DOHH2 (cell line): ENCODE measurements around the gene SYNGR2.
A peak's percentile ranks its signal among the peaks of the same experiment; 100 is the strongest.

Experiments used
- H3F3A ChIP-seq: fragments of 200-600 bp; sonication (generic), shearing (Covaris generic); 2 replicates; pipeline ENCODE4 v1.6.0; 2016; ENCODE audit warnings: antibody characterized with exemption, mild to moderate bottlenecking; ENCODE audit not compliant: control insufficient read depth, insufficient read depth
- H3K27ac ChIP-seq: fragments of 200-600 bp; sonication (generic); 2 replicates; pipeline ENCODE4 v1.5.1; 2014; ENCODE audit warnings: low read depth, mild to moderate bottlenecking, low read length, moderate library complexity
- H3K27me3 ChIP-seq: fragments of 200-600 bp; sonication (generic); 2 replicates; pipeline ENCODE4 v1.6.1; 2014; ENCODE audit warnings: mild to moderate bottlenecking, low read length, mixed read lengths; ENCODE audit not compliant: control insufficient read depth
- H3K36me3 ChIP-seq: fragments of 200-600 bp; sonication (generic); 2 replicates; pipeline ENCODE4 v1.6.1; 2014; ENCODE audit warnings: mild to moderate bottlenecking, low read length, moderate library complexity, mixed read lengths; ENCODE audit not compliant: control insufficient read depth
- H3K4me1 ChIP-seq: fragments of 200-600 bp; sonication (generic); 2 replicates; pipeline ENCODE4 v1.6.1; 2014; ENCODE audit warnings: mild to moderate bottlenecking, low read length, mixed read lengths; ENCODE audit not compliant: control insufficient read depth
- H3K4me2 ChIP-seq: fragments of 200-600 bp; sonication (generic); 2 replicates; pipeline ENCODE4 v1.6.0; 2014; ENCODE audit warnings: mild to moderate bottlenecking, low read length, moderate library complexity
- H3K4me3 ChIP-seq: fragments of 200-600 bp; sonication (generic); 2 replicates; pipeline ENCODE4 v1.5.1; 2014; ENCODE audit warnings: mild to moderate bottlenecking, low read length, mixed read lengths
- H3K79me2 ChIP-seq: fragments of 200-600 bp; sonication (generic); 2 replicates; pipeline ENCODE4 v1.6.1; 2014; ENCODE audit warnings: mild to moderate bottlenecking, low read length, mixed read lengths; ENCODE audit not compliant: control insufficient read depth
- H3K9me2 ChIP-seq: fragments of 200-600 bp; sonication (generic); replicated peaks from 2 replicates; pipeline ENCODE4 v1.6.1; 2014; ENCODE audit warnings: mild to moderate bottlenecking, low read length, mixed read lengths; ENCODE audit not compliant: control insufficient read depth
- H3K9me3 ChIP-seq: fragments of 200-600 bp; sonication (generic); 2 replicates; pipeline ENCODE4 v1.6.1; 2014; ENCODE audit warnings: antibody characterized with exemption, low read length, mixed read lengths; ENCODE audit not compliant: control insufficient read depth, insufficient read depth
- H4K20me1 ChIP-seq: fragments of 200-600 bp; sonication (generic); 2 replicates; pipeline ENCODE4 v1.6.0; 2014; ENCODE audit warnings: low read depth, mild to moderate bottlenecking, antibody characterized with exemption, low read length, moderate library complexity; ENCODE audit not compliant: control insufficient read depth, insufficient read depth
- EZH2phosphoT487 ChIP-seq: fragments of 200-600 bp; sonication (generic); IDR thresholded peaks from 2 replicates; pipeline ENCODE4 v1.6.1; 2017; ENCODE audit warnings: borderline replicate concordance, mild to moderate bottlenecking, antibody characterized with exemption, low read length, moderate library complexity, mixed read lengths
- TF ChIP-seq, protein P1 (sequence below): fragments of 200-600 bp; sonication (generic); IDR thresholded peaks from one replicate; pipeline ENCODE4 v1.5.1; 2014; ENCODE audit warnings: antibody characterized with exemption, mild to moderate bottlenecking, low read depth, low read length; ENCODE audit not compliant: poor library complexity, severe bottlenecking

Gene SYNGR2

DNA sequence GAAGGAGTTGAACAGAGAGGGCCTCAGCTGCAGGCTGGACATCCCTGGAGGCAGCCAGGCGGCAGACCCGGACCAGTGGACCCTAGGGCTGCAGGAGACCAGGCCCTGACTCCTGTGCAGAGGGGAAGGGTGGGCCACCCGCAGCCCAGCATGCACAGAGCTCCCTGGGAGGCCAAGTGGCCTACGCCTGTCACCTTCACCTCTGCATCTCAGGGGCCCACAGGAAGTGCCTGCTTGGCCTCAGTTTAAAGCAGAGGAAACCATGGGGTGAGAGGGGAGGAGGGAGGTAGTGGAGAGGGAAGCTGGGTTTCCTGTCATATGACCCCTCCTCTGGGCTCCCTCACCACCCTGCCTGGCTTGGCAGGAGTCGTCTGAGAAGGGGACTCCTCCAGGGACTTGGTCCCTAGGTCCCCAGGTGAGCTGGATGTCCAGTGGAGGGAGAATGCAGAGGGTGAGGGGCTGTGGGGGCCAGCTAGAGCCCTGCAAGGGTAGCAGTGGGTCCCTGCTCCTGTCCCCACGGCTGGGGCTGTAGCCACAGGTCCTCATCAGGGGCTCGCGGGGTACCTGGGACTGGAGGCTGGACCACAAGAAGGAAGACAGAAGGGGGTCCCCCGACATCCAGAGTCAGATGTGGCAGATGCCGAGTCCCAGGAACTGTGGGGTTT is 37.8 kb upstream of the SYNGR2 start, which contains the start of gene TMC8:
Gene TMC8, plus strand, starts transcription at position 335 of the 665 bp plus-strand sequence. CDS start 818 bp downstream, outside the sequence.
- peaks cover 17% of the 10 kb centered on the region for H3F3A ChIP-seq
- H3K9me3 ChIP-seq = no peaks in the 10 kb centered on the region
- H3K9me2 ChIP-seq = no peaks in the 10 kb centered on the region
- H3K27ac ChIP-seq = peak within 1 kb of the TSS; percentile 90
- no peak for TF ChIP-seq EZH2phosphoT487
- TF ChIP-seq, protein P1, sequence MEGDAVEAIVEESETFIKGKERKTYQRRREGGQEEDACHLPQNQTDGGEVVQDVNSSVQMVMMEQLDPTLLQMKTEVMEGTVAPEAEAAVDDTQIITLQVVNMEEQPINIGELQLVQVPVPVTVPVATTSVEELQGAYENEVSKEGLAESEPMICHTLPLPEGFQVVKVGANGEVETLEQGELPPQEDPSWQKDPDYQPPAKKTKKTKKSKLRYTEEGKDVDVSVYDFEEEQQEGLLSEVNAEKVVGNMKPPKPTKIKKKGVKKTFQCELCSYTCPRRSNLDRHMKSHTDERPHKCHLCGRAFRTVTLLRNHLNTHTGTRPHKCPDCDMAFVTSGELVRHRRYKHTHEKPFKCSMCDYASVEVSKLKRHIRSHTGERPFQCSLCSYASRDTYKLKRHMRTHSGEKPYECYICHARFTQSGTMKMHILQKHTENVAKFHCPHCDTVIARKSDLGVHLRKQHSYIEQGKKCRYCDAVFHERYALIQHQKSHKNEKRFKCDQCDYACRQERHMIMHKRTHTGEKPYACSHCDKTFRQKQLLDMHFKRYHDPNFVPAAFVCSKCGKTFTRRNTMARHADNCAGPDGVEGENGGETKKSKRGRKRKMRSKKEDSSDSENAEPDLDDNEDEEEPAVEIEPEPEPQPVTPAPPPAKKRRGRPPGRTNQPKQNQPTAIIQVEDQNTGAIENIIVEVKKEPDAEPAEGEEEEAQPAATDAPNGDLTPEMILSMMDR = no peak
- peaks cover 71% of the 10 kb centered on the region for H3K36me3 ChIP-seq
- peak within 1 kb of the TSS; percentile 95 for H3K4me3 ChIP-seq
- H3K79me2 ChIP-seq = peaks cover 86% of the 10 kb centered on the region
- H4K20me1 ChIP-seq = peaks cover 3% of the 10 kb centered on the region; the same call in 1 of the 2 replicates
- H3K4me2 ChIP-seq = peak within 1 kb of the TSS; percentile 99
- H3K4me1 ChIP-seq = peaks cover 83% of the 10 kb centered on the region
- no peaks in the 10 kb centered on the region for H3K27me3 ChIP-seq

DNA sequence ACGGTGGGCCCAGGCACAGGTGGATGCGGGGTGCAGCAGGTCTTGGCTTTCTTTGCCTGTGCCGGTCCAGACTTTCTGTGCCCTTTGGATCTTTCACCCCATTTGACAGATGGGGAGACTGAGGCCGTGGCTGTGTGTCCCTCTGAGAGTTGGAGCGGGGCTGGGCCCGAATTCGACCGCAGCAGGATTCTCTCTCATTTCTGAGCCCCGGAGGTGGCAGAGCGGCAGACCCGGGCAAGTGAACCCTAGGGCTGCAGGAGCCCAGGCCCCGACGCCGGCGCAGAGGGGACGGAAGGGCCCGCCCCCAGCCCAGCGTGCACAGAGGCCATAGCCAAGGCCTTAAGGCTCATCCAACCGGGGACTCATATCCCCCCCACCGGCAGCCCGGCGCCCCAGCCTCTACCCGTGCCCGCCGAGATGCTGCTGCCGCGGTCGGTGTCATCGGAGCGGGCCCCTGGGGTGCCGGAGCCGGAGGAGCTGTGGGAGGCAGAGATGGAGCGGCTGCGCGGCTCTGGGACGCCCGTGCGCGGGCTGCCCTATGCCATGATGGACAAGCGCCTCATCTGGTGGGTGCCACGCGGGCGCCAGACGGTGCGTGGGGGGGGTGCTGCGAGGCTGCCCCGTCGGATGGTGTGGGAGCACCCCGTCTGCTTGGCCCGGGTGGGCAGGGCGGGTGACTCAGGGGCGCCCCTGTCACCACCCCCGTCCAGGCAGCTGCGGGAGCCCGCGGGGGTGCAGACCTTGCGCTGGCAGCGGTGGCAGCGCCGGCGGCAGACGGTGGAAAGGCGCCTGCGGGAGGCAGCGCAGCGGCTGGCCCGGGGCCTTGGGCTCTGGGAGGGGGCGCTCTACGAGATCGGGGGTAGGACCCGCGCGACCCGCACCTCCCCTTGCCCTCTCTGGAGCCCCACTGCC is 37.0 kb upstream of the SYNGR2 start:
- Histone ChIP-seq H3K27me3 (no peaks in the 10 kb centered on the region), H3K79me2 (peaks cover 77% of the 10 kb centered on the region), H3K27ac (peak overlapping the region; percentile 90), H3F3A (peaks cover 17% of the 10 kb centered on the region), H3K4me1 (peaks cover 80% of the 10 kb centered on the region), H4K20me1 (peaks cover 3% of the 10 kb centered on the region; the same call in 1 of the 2 replicates), H3K4me3 (peak overlapping the region; percentile 95), H3K36me3 (peaks cover 72% of the 10 kb centered on the region), H3K9me2 (no peaks in the 10 kb centered on the region), H3K4me2 (peak overlapping the region; percentile 99), H3K9me3 (no peaks in the 10 kb centered on the region)
- no peak for TF ChIP-seq EZH2phosphoT487
- TF ChIP-seq, protein P1 = no peak

DNA sequence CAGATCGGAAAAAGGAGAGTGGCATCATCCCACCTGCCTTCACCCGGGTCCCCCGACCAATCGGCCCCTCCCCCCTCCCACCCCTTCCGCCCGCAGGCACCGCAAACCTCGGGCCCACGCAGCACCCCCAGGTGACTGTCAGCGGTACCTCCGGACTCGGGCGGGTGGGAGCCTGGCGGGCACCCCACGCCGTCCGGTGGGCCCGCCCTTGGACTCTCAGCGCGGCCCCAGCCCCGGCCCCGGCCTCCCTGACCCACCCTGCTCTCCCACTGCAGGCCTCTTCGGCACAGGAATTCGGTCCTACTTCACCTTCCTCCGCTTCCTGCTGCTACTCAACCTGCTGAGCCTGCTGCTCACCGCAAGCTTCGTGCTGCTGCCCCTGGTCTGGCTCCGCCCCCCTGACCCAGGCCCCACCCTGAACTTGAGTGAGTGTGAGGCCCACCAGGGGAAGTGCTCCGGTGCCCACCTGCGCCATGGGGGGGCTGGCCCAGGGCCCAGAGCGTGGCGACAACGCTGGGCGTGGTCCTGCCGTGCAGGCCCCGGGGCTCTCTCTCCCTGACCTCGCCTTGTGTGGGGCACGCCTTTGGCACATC is 36.2 kb upstream of the SYNGR2 start:
- peak overlapping the region; percentile 99 for H3K4me2 ChIP-seq

More for the DNA sequence above, 36.2 kb upstream of the SYNGR2 start:
- Histone ChIP-seq H3K4me1 (peaks cover 80% of the 10 kb centered on the region), H3K9me3 (no peaks in the 10 kb centered on the region), H3K4me3 (peak overlapping the region; percentile 95), H3F3A (peaks cover 17% of the 10 kb centered on the region), H3K27ac (peak overlapping the region; percentile 90), H3K9me2 (no peaks in the 10 kb centered on the region), H3K79me2 (peaks cover 70% of the 10 kb centered on the region), H3K27me3 (no peaks in the 10 kb centered on the region), H4K20me1 (peaks cover 3% of the 10 kb centered on the region; the same call in 1 of the 2 replicates), H3K36me3 (peaks cover 77% of the 10 kb centered on the region)
- no peak for TF ChIP-seq EZH2phosphoT487
- TF ChIP-seq, protein P1 = peak; percentile 35
